Adrenal gland (tissue), 5 donors: ENCODE results near the gene NCL.

Experiments used
- POLR2A ChIP-seq, 2 donors: fragments of 450-650 bp; IDR thresholded peaks; one replicate each; pipeline ENCODE4 v1.6.1; 2017; ENCODE audit warnings: antibody characterized with exemption in 2 of 2, mild to moderate bottlenecking in 2 of 2, moderate library complexity in 1 of 2
- TF ChIP-seq, protein P1 (sequence below), 6 experiments: fragments of 450-650 bp in 4 of 6; fragments of 200-600 bp in 2 of 6; sonication (generic) in 1 of 6; IDR thresholded peaks; 1 replicate in 5 of 6; 2 replicates in 1 of 6; pipeline versions ENCODE4 v1.5.1 to v1.8.0; 2016 to 2021; ENCODE audit warnings: antibody characterized with exemption in 6 of 6, mild to moderate bottlenecking in 2 of 6, moderate library complexity in 1 of 6
- donor health status: DM: no; HTN: no; CAD: no.

DNA sequence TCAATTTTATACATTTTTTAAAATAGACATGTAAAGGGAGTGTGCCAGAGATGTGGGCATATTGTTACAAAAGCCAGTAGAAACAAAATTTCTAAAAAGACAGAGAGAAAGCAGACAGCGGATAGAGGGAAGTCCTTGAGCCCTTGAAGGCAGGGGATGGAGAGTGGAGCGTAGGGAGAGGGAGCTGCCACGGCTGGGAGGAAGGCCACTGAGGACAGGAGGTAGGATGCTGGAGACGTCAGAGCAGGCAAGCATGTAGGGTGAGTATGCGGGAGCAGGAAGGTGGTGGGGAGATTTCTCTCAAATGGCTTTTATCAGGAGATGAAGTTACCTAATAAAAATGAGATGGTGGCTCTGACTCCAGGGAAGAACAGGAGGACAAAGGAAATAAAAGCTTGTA lies 24.0 kb upstream of the NCL start:
- TF ChIP-seq, protein P1, sequence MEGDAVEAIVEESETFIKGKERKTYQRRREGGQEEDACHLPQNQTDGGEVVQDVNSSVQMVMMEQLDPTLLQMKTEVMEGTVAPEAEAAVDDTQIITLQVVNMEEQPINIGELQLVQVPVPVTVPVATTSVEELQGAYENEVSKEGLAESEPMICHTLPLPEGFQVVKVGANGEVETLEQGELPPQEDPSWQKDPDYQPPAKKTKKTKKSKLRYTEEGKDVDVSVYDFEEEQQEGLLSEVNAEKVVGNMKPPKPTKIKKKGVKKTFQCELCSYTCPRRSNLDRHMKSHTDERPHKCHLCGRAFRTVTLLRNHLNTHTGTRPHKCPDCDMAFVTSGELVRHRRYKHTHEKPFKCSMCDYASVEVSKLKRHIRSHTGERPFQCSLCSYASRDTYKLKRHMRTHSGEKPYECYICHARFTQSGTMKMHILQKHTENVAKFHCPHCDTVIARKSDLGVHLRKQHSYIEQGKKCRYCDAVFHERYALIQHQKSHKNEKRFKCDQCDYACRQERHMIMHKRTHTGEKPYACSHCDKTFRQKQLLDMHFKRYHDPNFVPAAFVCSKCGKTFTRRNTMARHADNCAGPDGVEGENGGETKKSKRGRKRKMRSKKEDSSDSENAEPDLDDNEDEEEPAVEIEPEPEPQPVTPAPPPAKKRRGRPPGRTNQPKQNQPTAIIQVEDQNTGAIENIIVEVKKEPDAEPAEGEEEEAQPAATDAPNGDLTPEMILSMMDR (IDR thresholded peaks at IDR 0.05), result no peak
- TF ChIP-seq POLR2A (IDR thresholded peaks at IDR 0.05), result no peak
